Cardiac septum (tissue), 1 donor: ENCODE results near the gene HDGFL3. TPM values are rescaled to one million over a fixed set of nuclear protein-coding genes. Genes with fewer than 3 reads are reported as not detected.
"Not testable (repeated sequence)": the region's sequence is repeated elsewhere in the genome, so short reads cannot be mapped to it uniquely, and the experiment has no call there.

Source experiments
- DNase-seq: peaks from one replicate; pipeline ENCODE4 v3.0.0-alpha.2; 2020; ENCODE audit warnings: low spot score
- intact Hi-C: fragments of 100-400 bp; cut with DNase I; formaldehyde crosslinking; loops from one replicate; pipeline ENCODE4 v1.14.0; 2022
- long read RNA-seq: library from polyadenylated mRNA; unstranded; transcript quantifications from one replicate; pipeline ENCODE4 v2.0.0, GENCODE V29; 2021
- total RNA-seq: library from RNA; stranded (reverse); fragmentation: NEBNext Ultra II Directional; extraction: Animal tissue kit (Norgen Biotek cat#: 25700); gene quantifications from one replicate; pipeline ENCODE4 v1.2.1, GENCODE V29; 2021
- donor health status: DM: no; HTN: no; CAD: no.

The HDGFL3 gene
- 50.5 TPM for total RNA-seq
- long read RNA-seq, full-length matches to known transcripts, result 84 of 114 reads
- long read RNA-seq, partial matches to known transcripts, result 21 of 114 reads
- long read RNA-seq, other reads (novel, unspliced or antisense), result 9 of 114 reads

DNA sequence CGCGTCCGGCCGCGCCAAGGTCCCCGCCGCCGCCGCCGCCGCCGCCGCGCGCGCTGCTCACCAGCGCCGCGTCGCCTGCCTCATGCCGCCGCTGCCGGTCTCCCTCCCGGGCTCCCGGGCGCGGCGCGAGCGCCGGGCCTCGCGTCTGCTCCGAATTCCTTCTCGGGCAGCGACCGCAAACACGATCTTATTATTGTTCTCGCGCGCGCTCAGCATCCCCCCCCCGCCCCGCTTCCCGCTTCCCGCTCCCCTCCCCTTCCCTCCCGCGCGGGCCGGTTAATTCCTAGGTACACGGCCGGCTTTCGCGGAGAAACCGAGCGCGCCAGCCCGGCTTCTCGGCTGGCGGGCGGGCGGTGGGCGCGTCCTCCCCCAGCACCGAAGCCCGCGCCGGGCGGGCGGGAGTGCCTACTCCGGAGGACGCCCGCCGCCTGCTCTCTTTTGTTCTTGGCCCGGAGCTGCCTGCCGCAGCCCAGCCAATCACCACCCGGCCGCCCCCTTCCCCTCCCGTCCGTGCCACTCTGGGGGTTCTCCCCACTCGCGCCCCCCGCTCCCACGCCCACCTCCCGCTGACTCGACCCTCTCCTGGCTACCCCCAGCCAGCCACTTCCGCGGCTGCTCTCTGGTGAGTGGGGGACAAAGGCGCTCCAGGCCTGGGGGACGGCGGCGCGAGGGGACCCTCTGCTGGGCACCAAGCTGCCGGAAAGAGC is at the start of gene HDGFL3:
TSS of gene HDGFL3 (minus strand) at position 164 of the 707 bp plus-strand sequence. CDS start 409 bp downstream, outside the sequence.
- intact Hi-C loops, result loop anchor here (1.0 kb wide), 2 partner anchors 141 to 197 kb away; partner anchors contain the start of genes BTBD1 and C15orf40
- DNase-seq, result peak; percentile 83

GRCh38 chr15:83250781-83251180 is 43.2 kb upstream of the HDGFL3 start:
- intact Hi-C loops, result loop anchor here (10.0 kb wide), 1 partner anchor 124 kb away; no protein-coding TSS in a partner anchor
- DNase-seq, result no peak

DNA sequence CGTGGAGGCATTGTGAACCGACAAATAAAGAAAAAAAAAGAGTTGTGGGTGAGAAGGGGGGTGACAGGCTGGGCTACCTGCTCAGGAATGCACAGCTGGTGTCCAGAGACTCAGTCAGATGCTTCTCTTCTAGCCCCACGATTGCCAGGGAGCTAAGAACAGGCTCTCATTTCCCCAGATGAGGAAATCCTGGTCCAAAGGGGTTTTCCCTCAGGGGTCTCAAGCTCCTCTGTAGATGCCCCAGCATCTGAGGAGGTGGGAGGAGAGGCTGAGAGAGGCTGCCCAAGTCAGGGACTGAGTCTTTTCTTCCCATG is 41.4 kb upstream of the HDGFL3 start:
- DNase-seq, result no peak
- intact Hi-C loops, result loop anchor here (2.0 to 5.0 kb wide), 2 partner anchors 188 to 310 kb away; no protein-coding TSS in a partner anchor

DNA sequence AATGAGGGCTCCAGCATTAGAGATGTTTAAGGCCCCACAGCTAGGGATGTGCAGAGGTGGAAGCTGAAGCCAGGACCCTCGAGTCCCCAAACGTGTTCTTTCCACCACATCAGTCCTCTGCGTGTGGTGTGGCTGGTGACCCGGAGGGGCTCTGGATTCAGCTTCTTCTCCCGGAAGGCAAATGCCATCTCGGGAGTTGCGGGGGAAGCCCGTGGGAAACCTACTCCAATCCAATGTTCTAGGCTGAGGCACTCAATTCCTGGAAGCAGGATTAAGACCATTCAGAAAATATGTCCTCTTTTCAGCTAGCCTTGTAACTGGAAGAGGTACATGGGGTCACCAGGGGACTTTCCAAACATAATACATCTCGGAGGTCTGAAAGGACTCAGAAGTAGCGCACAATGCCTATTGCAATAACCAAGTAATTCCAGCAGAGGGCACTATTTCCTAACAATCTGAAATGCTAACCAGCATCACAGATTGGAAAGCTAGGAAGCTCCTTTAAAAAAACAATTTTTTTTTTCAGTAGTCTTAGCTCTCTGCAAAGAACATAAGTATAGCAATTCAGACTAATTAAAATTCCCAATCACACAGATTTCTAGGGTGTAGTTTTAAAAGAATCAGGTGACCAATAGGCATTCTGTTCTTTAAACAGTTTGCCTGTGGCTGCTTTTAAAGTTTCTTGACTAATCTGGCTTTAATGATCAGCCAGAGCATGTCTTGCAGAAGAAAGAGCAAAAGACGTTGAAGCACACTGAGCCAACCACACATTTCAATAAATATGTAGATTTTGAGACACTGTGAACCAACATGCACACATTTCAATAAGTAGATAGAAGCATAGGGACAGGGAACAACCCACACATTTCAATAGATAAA is 40.8 kb upstream of the HDGFL3 start:
- intact Hi-C loops, result loop anchor here (2.0 to 5.0 kb wide), 2 partner anchors 189 to 310 kb away; no protein-coding TSS in a partner anchor
- DNase-seq, result no peak

DNA sequence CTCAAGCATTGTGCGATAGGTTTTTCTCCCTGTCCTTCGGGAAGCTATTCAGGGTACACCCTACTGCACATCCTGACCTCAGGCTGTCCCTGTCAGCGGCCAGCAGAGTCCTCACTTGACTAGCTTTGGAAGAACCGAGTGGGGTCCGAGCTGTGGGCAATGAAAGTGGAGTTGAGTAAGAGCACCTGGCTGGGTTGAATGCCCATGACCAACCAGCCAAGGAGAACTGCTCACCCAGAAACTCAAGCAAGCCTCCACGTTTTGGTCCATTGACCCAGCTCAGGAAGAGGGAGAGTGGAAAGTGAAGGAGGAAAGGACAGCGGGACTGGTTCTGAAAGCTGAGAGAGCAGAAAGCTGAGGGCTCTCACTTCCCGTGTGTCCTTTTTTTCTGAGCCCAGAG is 36.0 kb upstream of the HDGFL3 start:
- DNase-seq, result no peak
- intact Hi-C loops, result no loop called here

- intact Hi-C loops, result no loop called here
- DNase-seq, result no peak
These were observed 22.6 kb upstream of the HDGFL3 start for GRCh38 chr15:83230242-83230641.

- no peak for DNase-seq
- intact Hi-C loops, result no loop called here
These were observed 17.8 kb upstream of the HDGFL3 start for GRCh38 chr15:83225449-83225848.

- DNase-seq, intact Hi-C loops: not testable (repeated sequence)
These were observed 14.2 kb upstream of the HDGFL3 start for GRCh38 chr15:83221781-83222180.

- DNase-seq, result no peak
- intact Hi-C loops, result no loop called here
These were observed 11.4 kb upstream of the HDGFL3 start for GRCh38 chr15:83219026-83219425.

- intact Hi-C loops, result no loop called here
- DNase-seq, result no peak
These were observed 7.7 kb upstream of the HDGFL3 start for GRCh38 chr15:83215306-83215705.

DNA sequence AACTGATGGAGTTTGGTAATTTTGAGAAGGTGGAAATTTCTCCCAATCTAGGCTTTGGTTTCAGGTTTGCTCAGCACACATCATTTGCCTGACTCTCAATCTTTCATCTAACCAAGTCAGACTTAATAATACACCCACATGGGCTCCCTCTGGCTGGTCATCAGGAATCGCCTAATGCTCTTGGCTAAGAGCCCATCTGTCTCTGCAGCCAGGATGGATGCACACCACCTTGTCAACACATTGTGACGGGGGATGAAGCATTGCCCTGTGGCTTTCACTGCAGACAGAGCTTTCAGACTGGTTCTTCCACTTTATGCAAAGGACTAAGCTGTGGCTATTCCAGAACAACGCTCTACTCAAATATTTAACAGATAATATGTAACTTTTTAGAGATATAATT is 3.0 kb upstream of the HDGFL3 start:
- intact Hi-C loops, result no loop called here
- DNase-seq, result no peak

DNA sequence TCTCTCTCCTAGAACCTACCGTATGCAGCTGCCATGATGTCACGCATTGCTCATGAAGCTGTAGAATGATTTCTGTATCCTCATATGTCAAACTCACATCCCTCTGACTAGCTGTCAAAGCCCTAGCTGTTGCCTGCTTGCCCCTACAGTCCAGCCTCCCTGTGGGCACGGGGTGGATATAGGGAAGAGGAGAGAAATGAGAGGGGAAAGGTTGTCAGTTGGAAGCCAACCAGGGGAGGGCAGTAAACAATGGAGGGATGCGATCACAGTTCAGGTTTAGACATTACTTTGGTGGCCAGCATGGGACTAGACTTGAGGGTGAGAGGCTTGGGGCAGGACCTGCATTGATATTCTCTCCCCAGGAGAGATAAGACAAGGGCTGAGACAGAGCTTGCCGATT is 1.7 kb upstream of the HDGFL3 start:
- intact Hi-C loops, result no loop called here

GRCh38 chr15:83208367-83208661 is 691 bp upstream of the HDGFL3 start:
- DNase-seq, result no peak
- intact Hi-C loops, result no loop called here

More for the DNA sequence above, 1.7 kb upstream of the HDGFL3 start:
- no peak for DNase-seq

DNA sequence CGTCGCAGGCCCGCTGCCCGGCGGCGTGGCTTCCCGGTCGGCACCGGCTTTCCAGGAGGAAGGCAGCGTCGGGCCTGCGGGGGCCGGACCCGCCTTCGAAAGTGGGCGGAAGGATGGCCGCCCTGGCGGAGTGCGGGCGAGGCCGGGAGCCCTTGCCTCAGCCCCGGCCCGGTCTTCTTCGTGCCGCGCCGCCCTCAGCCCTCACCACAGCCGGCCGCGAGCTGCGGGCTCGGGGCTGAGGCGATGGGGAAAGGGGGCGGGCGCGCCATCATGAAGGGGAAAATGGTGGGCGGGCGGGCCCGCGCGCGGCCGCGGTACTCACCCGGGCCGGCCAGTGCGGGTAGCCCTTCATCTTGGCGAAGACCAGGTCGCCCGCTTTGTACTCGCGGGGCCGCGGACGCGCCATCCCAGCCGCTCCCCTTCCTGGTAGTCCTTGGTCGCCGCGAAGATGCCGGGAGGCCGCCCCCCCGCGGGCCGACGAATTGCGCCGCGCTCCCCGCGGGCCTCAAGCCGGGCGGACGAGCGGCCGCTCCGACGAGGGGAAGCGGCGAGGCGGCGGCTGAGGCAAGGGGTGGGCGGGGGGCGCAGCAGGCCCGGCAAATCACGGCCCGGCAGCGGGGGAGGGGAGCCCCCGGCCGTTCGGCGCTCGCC is 489 bp downstream of the HDGFL3 start:
- DNase-seq, result peak; percentile 76
- intact Hi-C loops, result loop anchor here (1.0 kb wide), 2 partner anchors 140 to 196 kb away; partner anchors contain the start of genes BTBD1 and C15orf40

DNA sequence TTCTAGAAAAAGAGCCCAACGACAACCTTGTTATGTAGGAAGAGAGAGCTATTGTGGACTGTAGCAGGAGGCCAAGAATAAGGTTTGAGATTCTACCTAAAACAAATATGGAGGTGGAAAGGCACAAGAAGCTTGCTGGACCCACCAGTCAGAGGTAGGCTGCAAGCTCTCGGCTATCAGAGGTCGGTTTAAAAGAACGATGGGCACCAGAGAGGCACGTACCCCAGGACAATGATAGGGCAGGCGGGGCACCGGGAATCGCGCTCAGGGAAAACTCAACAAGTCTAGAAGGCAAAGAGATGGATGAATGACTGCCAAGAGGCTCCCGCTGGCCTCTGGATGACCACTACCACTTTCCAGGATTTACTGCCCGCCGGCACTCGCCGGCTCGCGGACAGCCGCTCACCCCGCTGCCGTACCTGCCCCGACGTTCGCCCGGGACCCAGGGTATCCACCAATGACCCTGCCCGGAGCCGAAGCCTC is 1.1 kb downstream of the HDGFL3 start:
- intact Hi-C loops, result loop anchor here (1.0 kb wide), 2 partner anchors 139 to 195 kb away; partner anchors contain the start of genes BTBD1 and C15orf40
- DNase-seq, result no peak

DNA sequence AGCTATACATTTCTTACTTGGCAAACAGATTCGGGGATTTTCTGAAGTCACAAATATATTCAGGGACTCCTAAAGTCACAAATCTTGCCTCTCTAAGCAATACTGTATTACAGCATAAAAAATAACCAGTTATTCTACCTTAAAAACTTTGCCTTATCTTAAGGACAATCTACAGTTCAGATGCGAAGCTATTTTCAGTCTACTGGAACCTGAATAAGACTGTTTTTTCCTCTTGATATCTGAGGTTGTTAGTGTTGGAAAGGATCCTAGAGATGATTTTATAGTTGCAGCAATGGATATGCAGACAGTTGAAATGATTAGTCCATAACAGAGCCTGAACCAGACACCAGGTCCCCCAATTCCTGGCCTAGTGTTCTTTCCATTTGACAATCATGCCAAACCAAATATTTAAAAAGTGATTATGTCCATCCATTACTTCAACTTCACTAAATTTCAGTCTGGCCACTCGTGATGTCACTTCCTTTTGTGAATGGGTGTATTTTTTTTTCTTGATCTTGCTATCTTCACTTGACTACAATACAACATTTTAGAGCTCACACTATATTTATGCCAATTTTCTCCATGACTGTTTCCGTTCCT is 1.8 kb downstream of the HDGFL3 start:
- DNase-seq, result no peak
- intact Hi-C loops, result no loop called here

- intact Hi-C loops, result no loop called here
These were observed 2.9 kb downstream of the HDGFL3 start for GRCh38 chr15:83204697-83205096.

GRCh38 chr15:83203543-83203942 is 4.1 kb downstream of the HDGFL3 start:
- intact Hi-C loops, result no loop called here
- no peak for DNase-seq

More at GRCh38 chr15:83204697-83205096, 2.9 kb downstream of the HDGFL3 start:
- DNase-seq, result no peak

GRCh38 chr15:83200589-83200988 is 7.0 kb downstream of the HDGFL3 start:
- DNase-seq, result no peak
- intact Hi-C loops, result no loop called here
